GM21381 (cell line): Measurements from ENCODE around the gene STX7.

Experiments used
- ATAC-seq: cut with Tn5 transposase; IDR thresholded peaks from one replicate; pipeline ENCODE4 v1.9.1; 2021; ENCODE audit warnings: mild to moderate bottlenecking, moderate library complexity; ENCODE audit not compliant: unreplicated experiment

Gene STX7

GRCh38 chr6:132414322-132414721, 98.6 kb downstream of the STX7 start:
- no peak for ATAC-seq

- no peak for ATAC-seq
These were observed 99.5 kb downstream of the STX7 start for GRCh38 chr6:132413499-132413802.

- ATAC-seq, result no peak
These were observed 100.0 kb downstream of the STX7 start for GRCh38 chr6:132412656-132413498.

GRCh38 chr6:132411296-132411695, 101.6 kb downstream of the STX7 start:
- no peak for ATAC-seq

GRCh38 chr6:132410830-132411229, 102.1 kb downstream of the STX7 start:
- ATAC-seq, result no peak

GRCh38 chr6:132405143-132405915, 107.6 kb downstream of the STX7 start:
- ATAC-seq, result peak; percentile 58

- peak; percentile 9 for ATAC-seq
These were observed 108.2 kb downstream of the STX7 start for GRCh38 chr6:132404736-132405135.

GRCh38 chr6:132404330-132404729, 108.6 kb downstream of the STX7 start:
- ATAC-seq, result no peak

GRCh38 chr6:132401618-132402285, 111.2 kb downstream of the STX7 start:
- ATAC-seq, result no peak

GRCh38 chr6:132400883-132401617, 111.9 kb downstream of the STX7 start, which contains the start of gene MOXD1:
Gene MOXD1, minus strand, starts transcription at chr6:132401475. Its CDS starts 49 bp downstream, at chr6:132401426.
- peak; percentile 56 for ATAC-seq

- ATAC-seq, result no peak
These were observed 112.4 kb downstream of the STX7 start for GRCh38 chr6:132400555-132400882.

GRCh38 chr6:132399376-132400074, 113.4 kb downstream of the STX7 start:
- ATAC-seq, result no peak
